Measurements from ENCODE around the gene POLR2F.

DNA sequence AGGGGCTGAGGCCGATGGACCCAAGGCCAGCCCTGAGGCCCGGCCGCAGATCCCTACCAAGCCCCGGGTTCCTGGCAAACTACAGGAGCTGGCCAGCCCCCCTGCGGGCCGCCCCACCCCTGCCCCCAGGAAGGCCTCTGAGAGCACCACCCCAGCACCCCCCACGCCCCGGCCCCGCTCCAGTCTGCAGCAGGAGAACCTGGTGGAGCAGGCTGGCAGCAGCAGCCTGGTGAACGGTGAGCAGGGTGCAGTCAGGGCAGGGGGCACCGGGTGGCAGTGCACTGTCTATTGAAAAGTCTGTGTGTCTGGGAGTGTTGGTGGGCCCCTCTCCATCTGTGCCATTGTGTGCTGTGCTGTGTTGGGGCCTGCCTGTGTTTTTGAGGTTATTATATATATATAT, 31.3 kb upstream of the POLR2F start:
- TF ChIP-seq, protein P1, sequence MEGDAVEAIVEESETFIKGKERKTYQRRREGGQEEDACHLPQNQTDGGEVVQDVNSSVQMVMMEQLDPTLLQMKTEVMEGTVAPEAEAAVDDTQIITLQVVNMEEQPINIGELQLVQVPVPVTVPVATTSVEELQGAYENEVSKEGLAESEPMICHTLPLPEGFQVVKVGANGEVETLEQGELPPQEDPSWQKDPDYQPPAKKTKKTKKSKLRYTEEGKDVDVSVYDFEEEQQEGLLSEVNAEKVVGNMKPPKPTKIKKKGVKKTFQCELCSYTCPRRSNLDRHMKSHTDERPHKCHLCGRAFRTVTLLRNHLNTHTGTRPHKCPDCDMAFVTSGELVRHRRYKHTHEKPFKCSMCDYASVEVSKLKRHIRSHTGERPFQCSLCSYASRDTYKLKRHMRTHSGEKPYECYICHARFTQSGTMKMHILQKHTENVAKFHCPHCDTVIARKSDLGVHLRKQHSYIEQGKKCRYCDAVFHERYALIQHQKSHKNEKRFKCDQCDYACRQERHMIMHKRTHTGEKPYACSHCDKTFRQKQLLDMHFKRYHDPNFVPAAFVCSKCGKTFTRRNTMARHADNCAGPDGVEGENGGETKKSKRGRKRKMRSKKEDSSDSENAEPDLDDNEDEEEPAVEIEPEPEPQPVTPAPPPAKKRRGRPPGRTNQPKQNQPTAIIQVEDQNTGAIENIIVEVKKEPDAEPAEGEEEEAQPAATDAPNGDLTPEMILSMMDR (IDR thresholded peaks at IDR 0.05) = no peak
- TF ChIP-seq, protein P2, sequence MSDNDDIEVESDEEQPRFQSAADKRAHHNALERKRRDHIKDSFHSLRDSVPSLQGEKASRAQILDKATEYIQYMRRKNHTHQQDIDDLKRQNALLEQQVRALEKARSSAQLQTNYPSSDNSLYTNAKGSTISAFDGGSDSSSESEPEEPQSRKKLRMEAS (IDR thresholded peaks at IDR 0.05; ENCODE audit: low read depth) = no peak
- TF ChIP-seq, protein P3, sequence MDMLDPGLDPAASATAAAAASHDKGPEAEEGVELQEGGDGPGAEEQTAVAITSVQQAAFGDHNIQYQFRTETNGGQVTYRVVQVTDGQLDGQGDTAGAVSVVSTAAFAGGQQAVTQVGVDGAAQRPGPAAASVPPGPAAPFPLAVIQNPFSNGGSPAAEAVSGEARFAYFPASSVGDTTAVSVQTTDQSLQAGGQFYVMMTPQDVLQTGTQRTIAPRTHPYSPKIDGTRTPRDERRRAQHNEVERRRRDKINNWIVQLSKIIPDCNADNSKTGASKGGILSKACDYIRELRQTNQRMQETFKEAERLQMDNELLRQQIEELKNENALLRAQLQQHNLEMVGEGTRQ (IDR thresholded peaks at IDR 0.05; ENCODE audit: borderline replicate concordance, low read depth, low read length) = no peak
- TF ChIP-seq FOXM1 (IDR thresholded peaks at IDR 0.05; ENCODE audit: low read depth) = no peak
- TF ChIP-seq, protein P4, sequence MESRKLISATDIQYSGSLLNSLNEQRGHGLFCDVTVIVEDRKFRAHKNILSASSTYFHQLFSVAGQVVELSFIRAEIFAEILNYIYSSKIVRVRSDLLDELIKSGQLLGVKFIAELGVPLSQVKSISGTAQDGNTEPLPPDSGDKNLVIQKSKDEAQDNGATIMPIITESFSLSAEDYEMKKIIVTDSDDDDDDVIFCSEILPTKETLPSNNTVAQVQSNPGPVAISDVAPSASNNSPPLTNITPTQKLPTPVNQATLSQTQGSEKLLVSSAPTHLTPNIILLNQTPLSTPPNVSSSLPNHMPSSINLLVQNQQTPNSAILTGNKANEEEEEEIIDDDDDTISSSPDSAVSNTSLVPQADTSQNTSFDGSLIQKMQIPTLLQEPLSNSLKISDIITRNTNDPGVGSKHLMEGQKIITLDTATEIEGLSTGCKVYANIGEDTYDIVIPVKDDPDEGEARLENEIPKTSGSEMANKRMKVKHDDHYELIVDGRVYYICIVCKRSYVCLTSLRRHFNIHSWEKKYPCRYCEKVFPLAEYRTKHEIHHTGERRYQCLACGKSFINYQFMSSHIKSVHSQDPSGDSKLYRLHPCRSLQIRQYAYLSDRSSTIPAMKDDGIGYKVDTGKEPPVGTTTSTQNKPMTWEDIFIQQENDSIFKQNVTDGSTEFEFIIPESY (IDR thresholded peaks at IDR 0.05; ENCODE audit: borderline replicate concordance, low read depth) = no peak
- no peak for TF ChIP-seq CHD2 (IDR thresholded peaks at IDR 0.05; ENCODE audit: low read length, partially characterized antibody)
- no peak for TF ChIP-seq EZH2phosphoT487 (IDR thresholded peaks at IDR 0.05; ENCODE audit: borderline replicate concordance, low read depth)
- TF ChIP-seq, protein P5, sequence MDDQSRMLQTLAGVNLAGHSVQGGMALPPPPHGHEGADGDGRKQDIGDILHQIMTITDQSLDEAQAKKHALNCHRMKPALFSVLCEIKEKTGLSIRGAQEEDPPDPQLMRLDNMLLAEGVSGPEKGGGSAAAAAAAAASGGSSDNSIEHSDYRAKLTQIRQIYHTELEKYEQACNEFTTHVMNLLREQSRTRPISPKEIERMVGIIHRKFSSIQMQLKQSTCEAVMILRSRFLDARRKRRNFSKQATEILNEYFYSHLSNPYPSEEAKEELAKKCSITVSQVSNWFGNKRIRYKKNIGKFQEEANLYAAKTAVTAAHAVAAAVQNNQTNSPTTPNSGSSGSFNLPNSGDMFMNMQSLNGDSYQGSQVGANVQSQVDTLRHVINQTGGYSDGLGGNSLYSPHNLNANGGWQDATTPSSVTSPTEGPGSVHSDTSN (IDR thresholded peaks at IDR 0.05) = no peak
- TF ChIP-seq POLR2AphosphoS5 (IDR thresholded peaks at IDR 0.05; ENCODE audit: low read depth, low read length) = no peak
- TF ChIP-seq, protein P6, sequence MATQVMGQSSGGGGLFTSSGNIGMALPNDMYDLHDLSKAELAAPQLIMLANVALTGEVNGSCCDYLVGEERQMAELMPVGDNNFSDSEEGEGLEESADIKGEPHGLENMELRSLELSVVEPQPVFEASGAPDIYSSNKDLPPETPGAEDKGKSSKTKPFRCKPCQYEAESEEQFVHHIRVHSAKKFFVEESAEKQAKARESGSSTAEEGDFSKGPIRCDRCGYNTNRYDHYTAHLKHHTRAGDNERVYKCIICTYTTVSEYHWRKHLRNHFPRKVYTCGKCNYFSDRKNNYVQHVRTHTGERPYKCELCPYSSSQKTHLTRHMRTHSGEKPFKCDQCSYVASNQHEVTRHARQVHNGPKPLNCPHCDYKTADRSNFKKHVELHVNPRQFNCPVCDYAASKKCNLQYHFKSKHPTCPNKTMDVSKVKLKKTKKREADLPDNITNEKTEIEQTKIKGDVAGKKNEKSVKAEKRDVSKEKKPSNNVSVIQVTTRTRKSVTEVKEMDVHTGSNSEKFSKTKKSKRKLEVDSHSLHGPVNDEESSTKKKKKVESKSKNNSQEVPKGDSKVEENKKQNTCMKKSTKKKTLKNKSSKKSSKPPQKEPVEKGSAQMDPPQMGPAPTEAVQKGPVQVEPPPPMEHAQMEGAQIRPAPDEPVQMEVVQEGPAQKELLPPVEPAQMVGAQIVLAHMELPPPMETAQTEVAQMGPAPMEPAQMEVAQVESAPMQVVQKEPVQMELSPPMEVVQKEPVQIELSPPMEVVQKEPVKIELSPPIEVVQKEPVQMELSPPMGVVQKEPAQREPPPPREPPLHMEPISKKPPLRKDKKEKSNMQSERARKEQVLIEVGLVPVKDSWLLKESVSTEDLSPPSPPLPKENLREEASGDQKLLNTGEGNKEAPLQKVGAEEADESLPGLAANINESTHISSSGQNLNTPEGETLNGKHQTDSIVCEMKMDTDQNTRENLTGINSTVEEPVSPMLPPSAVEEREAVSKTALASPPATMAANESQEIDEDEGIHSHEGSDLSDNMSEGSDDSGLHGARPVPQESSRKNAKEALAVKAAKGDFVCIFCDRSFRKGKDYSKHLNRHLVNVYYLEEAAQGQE (IDR thresholded peaks at IDR 0.05; ENCODE audit: low read depth, low read length) = no peak
- TF ChIP-seq MEF2A (IDR thresholded peaks at IDR 0.05; ENCODE audit: borderline replicate concordance, low read depth) = no peak
